Spleen (tissue), 11 donors: ENCODE results near the gene TMEM117. TPM values are rescaled to one million over a fixed set of nuclear protein-coding genes. Genes with fewer than 3 reads are reported as not detected.

ENCODE experiments used
- DNase-seq: peaks from one replicate; pipeline ENCODE4 v3.0.0-alpha.2; 2020
- H3K27ac ChIP-seq, 8 donors: fragments of 200-600 bp; sonication (generic) in 7 of 8; 1 replicate in 4 of 8; 2 replicates in 4 of 8; pipeline versions ENCODE4 v1.5.0 to v1.8.0; 2016 to 2021; ENCODE audit warnings: inconsistent platforms in 4 of 8, mild to moderate bottlenecking in 4 of 8, moderate library complexity in 1 of 8
- H3K27me3 ChIP-seq, 7 donors: fragments of 200-600 bp; sonication (generic) in 6 of 7; replicated peaks in 1 of 7; 1 replicate in 4 of 7; 2 replicates in 3 of 7; pipeline versions ENCODE4 v1.5.0 to v1.8.0; 2016 to 2021; ENCODE audit warnings: inconsistent platforms in 3 of 7, mild to moderate bottlenecking in 1 of 7
- H3K36me3 ChIP-seq, 6 donors: fragments of 200-600 bp; sonication (generic) in 5 of 6; 1 replicate in 4 of 6; 2 replicates in 2 of 6; pipeline versions ENCODE4 v1.5.0 to v1.8.0; 2016 to 2021; ENCODE audit warnings: inconsistent platforms in 2 of 6
- H3K4me1 ChIP-seq, 6 donors: fragments of 200-600 bp; sonication (generic) in 5 of 6; 1 replicate in 3 of 6; 2 replicates in 3 of 6; pipeline versions ENCODE4 v1.5.0 to v1.8.0; 2016 to 2021; ENCODE audit warnings: inconsistent platforms in 3 of 6
- H3K4me3 ChIP-seq, 8 donors: fragments of 200-600 bp; sonication (generic) in 7 of 8; 1 replicate in 4 of 8; 2 replicates in 4 of 8; pipeline versions ENCODE4 v1.5.0 to v1.8.0; 2016 to 2021; ENCODE audit warnings: inconsistent platforms in 4 of 8, mild to moderate bottlenecking in 4 of 8, moderate library complexity in 2 of 8
- H3K9me3 ChIP-seq, 8 donors: fragments of 200-600 bp; sonication (generic) in 7 of 8; 1 replicate in 4 of 8; 2 replicates in 4 of 8; pipeline versions ENCODE4 v1.5.0 to v1.8.0; 2016 to 2021; ENCODE audit warnings: inconsistent platforms in 4 of 8
- CTCF ChIP-seq, 11 experiments: fragments of 200-600 bp in 7 of 11; fragments of 450-650 bp in 4 of 11; sonication (generic) in 4 of 11; IDR thresholded peaks in 8 of 11; conservative IDR thresholded peaks in 3 of 11; 1 replicate in 7 of 11; 2 replicates in 4 of 11; pipeline versions ENCODE4 v1.4.0 to v1.8.0; 2016 to 2021; ENCODE audit warnings: antibody characterized with exemption in 11 of 11, inconsistent platforms in 4 of 11, mild to moderate bottlenecking in 1 of 11
- POLR2A ChIP-seq, 3 donors: fragments of 450-650 bp; IDR thresholded peaks; one replicate each; pipeline ENCODE4 v1.5.1; 2017; ENCODE audit warnings: antibody characterized with exemption in 3 of 3, mild to moderate bottlenecking in 1 of 3
- POLR2AphosphoS5 ChIP-seq, 3 donors: sonication (generic); formaldehyde crosslinking; IDR thresholded peaks; one replicate each; pipeline ENCODE4 v1.5.1; 2017; ENCODE audit warnings: antibody characterized with exemption in 3 of 3
- WGBS, 5 donors: extraction: QIAGEN DNeasy Blood & Tissue Kit in 3 of 5; methylation state at CpG; one replicate each; pipeline versions ENCODE4 v1.1.5 to v1.1.7; 2013 to 2018; 5-methylcytosine and 5-hydroxymethylcytosine counted together
- intact Hi-C: fragments of 100-400 bp; cut with DNase I; formaldehyde crosslinking; loops from one replicate; pipeline ENCODE4 v1.15.0; 2023; ENCODE audit warnings: low total_unique reads
- polyA plus RNA-seq, 3 donors: library from polyadenylated mRNA; stranded (reverse); fragments of 200-250 nt; gene quantifications; one replicate each; pipeline ENCODE4 v1.2.1, GENCODE V29; 2013
- total RNA-seq, 7 donors: library from RNA; depleted of rRNA in 3 of 7; stranded (reverse); fragments of >200 nt in 3 of 7; fragmentation: NEBNext Ultra II Directional in 4 of 7; extraction: Animal tissue kit (Norgen Biotek cat#: 25700) in 4 of 7; gene quantifications; one replicate each; pipeline versions ENCODE4 v1.1.0 to v1.2.1, GENCODE V29; 2016 to 2021
- donor health status: healthy with polysubstance abuse.
- donor health status: DM: no; HTN: no; CAD: no; lungs with moderate emphysema.
- donor health status: DM: no; HTN: no; CAD: no.
- donor health status: Bipolar disorder and iron deficiency.
- donor health status: healthy.
- donor health status: DM: no; HTN: no; CAD: no.
- donor health status: DM: yes; HTN: yes; CAD: no.

Gene TMEM117
- total and polyA plus RNA-seq, 10 donors, result 1.7 to 24.5 (median 5.0) TPM

- no peak for DNase-seq
- H3K4me3 ChIP-seq, result no peak overlapping the region
- intact Hi-C loops, result no loop called here
- no peaks in the 10 kb centered on the region for H3K4me1 ChIP-seq
- 78 to 93% (median 85%) methylated on average over 3 of the region's 3 CpGs for WGBS, 5 donors
- TF ChIP-seq CTCF (IDR thresholded peaks at IDR 0.05 in 8 of 11, conservative IDR thresholded peaks at IDR 0.05 in 3 of 11) (no peak), POLR2A (IDR thresholded peaks at IDR 0.05) (no peak), POLR2AphosphoS5 (IDR thresholded peaks at IDR 0.05) (no peak)
- peaks cover 0 to 19% (median 6%) of the 10 kb centered on the region in 8 donors for H3K9me3 ChIP-seq
- no peak overlapping the region for H3K27ac ChIP-seq
- no peaks in the 10 kb centered on the region for H3K36me3 ChIP-seq
- no peaks in the 10 kb centered on the region for H3K27me3 ChIP-seq
Observed at GRCh38 chr12:43979450-43979849, 143.6 kb downstream of the TMEM117 start.

- 85 to 95% (median 93%) methylated on average over 6 of the region's 6 CpGs for WGBS, 5 donors
- intact Hi-C loops, result no loop called here
- no peaks in the 10 kb centered on the region for H3K4me1 ChIP-seq
- no peaks in the 10 kb centered on the region for H3K27me3 ChIP-seq
- H3K9me3 ChIP-seq, result peaks cover 0 to 19% (median 6%) of the 10 kb centered on the region in 8 donors
- TF ChIP-seq POLR2A (IDR thresholded peaks at IDR 0.05) (no peak), CTCF (IDR thresholded peaks at IDR 0.05 in 8 of 11, conservative IDR thresholded peaks at IDR 0.05 in 3 of 11) (no peak), POLR2AphosphoS5 (IDR thresholded peaks at IDR 0.05) (no peak)
- no peak overlapping the region for H3K4me3 ChIP-seq
- no peaks in the 10 kb centered on the region for H3K36me3 ChIP-seq
- H3K27ac ChIP-seq, result no peak overlapping the region
- DNase-seq, result no peak
Observed at GRCh38 chr12:43980627-43981191, 144.8 kb downstream of the TMEM117 start.

- DNase-seq, result no peak
- Histone ChIP-seq H3K36me3 (no peaks in the 10 kb centered on the region), H3K4me3 (no peak overlapping the region), H3K27me3 (no peaks in the 10 kb centered on the region), H3K4me1 (no peaks in the 10 kb centered on the region), H3K9me3 (peaks cover 0 to 19% (median 6%) of the 10 kb centered on the region in 8 donors), H3K27ac (no peak overlapping the region)
- TF ChIP-seq POLR2A (IDR thresholded peaks at IDR 0.05), result no peak
- TF ChIP-seq POLR2AphosphoS5 (IDR thresholded peaks at IDR 0.05), result no peak
- TF ChIP-seq CTCF (IDR thresholded peaks at IDR 0.05 in 8 of 11, conservative IDR thresholded peaks at IDR 0.05 in 3 of 11), result no peak
- intact Hi-C loops, result no loop called here
Observed at GRCh38 chr12:43981726-43982125, 145.8 kb downstream of the TMEM117 start.

- TF ChIP-seq POLR2AphosphoS5 (IDR thresholded peaks at IDR 0.05) (no peak), CTCF (IDR thresholded peaks at IDR 0.05 in 8 of 11, conservative IDR thresholded peaks at IDR 0.05 in 3 of 11) (no peak)
- H3K9me3 ChIP-seq, result peaks cover 0 to 19% (median 6%) of the 10 kb centered on the region in 8 donors
- WGBS, 5 donors, result 94 to 97% (median 96%) methylated on average over 2 of the region's 2 CpGs
- no peak for DNase-seq
- H3K27me3 ChIP-seq, result no peaks in the 10 kb centered on the region
- no peak overlapping the region for H3K27ac ChIP-seq
- no peaks in the 10 kb centered on the region for H3K36me3 ChIP-seq
- no peak overlapping the region for H3K4me3 ChIP-seq
- no peaks in the 10 kb centered on the region for H3K4me1 ChIP-seq
- intact Hi-C loops, result no loop called here
Observed at GRCh38 chr12:43982544-43982943, 146.7 kb downstream of the TMEM117 start.
